Islet precursor cell (in vitro differentiated cells): ENCODE measurements around the gene RPUSD2.
"Not testable (repeated sequence)": the region's sequence is repeated elsewhere in the genome, so short reads cannot be mapped to it uniquely, and the experiment has no call there.

Experiments used
- DNase-seq: peaks from one replicate; pipeline ENCODE4 v3.0.0-alpha.2; 2018

The RPUSD2 gene

DNA sequence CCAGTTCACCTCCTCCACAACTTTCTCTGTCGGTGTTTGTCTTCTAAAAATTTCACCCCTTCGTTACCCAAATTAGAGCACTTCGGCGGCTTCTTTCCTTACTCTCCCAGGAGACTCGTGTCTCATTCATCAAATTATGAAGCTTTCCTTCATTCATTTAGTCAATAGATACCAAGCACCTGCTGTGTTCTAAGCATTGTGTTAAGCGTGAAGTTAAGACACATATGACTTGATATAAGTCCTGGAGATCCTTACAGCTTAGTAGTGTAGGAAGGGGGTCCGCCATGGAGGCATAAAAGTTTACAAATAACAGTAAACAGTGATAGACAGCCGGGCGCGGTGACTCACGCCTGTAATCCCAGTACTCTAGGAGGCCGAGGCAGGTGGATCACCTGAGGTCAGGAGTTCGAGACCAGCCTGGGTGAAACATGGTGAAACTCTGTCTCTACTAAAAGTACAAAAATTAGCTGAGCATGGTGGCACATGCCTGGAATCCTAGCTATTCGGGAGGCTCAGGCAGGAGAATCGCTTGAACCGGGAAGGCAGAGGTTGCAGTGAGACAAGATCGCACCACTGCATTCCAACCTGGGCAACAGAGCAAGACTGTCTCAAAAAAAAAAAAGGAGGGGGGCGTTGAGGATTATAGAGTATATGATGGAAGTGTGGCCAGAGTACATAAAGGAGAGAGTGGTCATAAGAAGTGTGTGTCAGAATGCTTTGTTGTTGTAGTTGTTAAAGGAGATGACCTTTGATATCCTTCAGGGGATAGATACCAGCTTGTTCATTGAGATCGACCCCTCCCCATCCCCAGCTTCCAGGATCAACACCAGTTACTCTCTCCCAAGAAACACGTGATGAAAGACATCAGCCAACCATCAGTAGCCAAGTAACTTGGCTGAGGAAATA lies 3.5 kb upstream of the RPUSD2 start:
- no peak for DNase-seq

DNA sequence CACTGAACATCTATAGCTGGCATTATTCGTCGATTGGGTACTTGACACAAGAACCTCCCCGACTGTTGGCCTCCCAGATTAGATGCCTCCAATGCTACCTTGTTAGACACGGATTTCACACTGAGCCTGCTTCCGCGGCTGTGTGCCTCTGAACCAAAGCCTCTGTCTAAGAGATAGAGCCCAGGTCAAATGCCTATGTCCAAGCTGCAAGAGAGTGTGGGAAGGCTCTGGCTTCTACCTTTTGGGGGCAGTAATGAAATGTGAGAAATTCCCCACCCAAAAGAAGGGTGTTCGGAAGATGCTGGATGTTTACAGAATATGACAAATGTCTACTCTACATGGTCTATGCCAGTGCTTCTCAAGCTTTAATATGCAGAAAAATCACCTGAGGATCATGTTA lies 2.0 kb upstream of the RPUSD2 start:
- peak; percentile 71 for DNase-seq

DNA sequence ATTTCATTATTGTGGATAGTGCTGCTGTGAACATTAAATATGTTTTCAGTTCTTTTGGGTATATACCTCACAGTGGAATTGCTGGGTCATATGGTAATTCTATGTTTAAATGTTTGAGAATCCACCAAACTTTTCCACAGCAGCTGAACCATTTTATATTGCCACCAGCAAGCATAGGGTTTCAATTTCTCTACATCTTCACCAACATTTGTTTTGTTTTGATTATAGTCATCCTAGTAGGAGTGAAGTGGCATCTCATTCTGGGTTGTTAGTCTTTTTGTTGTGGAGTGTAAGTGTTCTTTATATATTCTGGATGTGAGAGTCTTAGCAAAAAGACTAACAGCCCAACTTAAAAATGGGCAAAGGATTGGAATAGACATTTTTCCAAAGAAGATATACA lies 6.0 kb downstream of the RPUSD2 start:
- no peak for DNase-seq

DNA sequence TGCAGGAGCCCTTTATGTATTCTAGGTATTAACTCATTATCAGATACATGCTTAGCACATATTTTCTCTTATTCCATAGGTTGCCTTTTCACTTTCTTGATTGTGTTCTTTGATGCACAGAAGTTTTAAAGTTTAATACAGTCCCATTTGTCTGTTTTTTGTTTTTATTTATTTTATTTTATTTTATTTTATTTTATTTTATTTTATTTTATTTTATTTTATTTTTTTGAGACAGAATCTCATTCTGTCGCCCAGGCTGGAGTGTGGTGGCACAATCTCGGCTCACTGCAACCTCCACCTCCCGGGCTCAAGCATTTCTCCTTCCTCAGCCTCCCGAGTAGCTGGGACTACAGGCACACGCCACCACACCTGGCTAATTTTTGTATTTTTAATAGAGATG lies 7.8 kb downstream of the RPUSD2 start:
- not testable (repeated sequence) for DNase-seq

DNA sequence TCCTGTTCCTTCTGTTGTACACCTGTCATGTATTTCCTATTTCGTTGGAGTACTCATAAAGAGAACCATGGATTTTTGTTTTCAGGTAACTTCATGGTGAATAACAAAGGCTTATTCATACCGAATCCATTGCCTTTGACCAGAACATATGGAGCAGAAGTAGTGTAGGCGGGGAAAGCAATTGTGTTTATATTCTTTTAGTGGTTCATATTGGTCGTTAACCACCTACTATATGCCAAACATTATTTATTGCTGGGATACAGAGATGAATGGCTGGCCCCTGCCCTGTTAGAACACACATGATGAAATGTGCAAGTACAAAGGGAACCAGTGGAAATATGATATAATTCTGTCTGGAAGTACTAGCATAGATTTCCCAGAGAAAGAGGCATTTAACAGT lies 9.8 kb downstream of the RPUSD2 start:
- DNase-seq: no peak

DNA sequence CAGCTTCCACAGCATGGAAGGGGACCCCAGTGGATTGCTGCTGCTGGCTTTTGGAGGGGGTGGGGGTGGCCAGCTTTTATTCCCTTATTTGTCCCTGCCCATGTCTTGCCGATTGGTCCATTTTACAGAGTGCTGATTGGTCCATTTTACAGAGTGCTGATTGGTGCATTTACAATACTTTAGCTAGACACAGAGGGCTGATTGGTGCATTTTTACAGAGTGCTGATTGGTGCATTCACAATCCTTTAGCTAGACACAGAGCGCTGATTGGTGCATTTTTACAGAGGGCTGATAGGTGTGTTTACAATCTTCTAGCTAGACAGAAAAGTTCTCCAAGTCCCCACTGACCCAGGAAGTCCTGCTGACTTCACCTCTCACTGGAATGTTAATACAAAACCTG lies 12.7 kb downstream of the RPUSD2 start:
- not testable (repeated sequence) for DNase-seq

DNA sequence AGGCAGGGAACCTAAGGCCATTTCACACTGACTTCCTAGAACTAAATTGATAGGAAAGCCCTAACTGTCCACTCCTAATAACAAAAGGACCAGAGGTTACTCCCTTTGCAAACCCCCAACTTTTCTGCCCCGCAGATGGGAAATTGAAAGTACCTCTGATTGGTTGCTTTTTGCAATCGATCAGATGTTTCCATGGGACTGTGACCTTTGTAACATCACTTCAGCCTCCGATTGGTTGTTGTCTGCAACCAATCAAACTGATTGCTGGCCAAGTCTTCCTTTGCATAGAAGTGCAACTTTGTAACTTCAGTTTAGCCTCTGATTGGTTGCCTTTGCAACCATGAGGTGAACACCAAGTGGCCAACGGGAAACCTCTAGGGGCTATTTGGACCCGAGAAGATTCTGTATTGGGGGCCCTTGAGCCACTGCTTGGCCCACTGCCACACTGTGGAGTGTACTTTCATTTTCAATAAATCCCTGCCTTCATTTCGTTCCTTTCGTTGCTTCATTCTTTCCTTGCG lies 13.7 kb downstream of the RPUSD2 start:
- no peak for DNase-seq

DNA sequence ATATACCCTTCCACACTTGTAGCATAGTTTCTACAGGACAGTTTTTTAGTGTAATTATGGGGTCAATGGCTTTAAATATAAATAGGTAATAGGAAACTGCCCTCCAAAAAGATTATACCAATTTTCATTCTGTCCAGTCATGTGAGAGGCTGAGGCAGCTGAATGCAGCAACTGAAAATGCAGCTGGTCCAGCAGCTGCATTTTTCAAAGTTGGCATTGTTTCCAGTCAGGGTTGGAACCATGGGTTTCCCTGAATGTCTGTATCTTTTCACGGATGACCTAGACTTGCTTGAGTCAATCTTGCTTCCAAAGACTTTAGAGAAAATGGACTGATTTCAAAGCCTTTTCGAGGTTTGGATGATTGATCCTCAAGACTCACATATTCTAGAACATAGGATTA lies 15.1 kb downstream of the RPUSD2 start:
- no peak for DNase-seq

DNA sequence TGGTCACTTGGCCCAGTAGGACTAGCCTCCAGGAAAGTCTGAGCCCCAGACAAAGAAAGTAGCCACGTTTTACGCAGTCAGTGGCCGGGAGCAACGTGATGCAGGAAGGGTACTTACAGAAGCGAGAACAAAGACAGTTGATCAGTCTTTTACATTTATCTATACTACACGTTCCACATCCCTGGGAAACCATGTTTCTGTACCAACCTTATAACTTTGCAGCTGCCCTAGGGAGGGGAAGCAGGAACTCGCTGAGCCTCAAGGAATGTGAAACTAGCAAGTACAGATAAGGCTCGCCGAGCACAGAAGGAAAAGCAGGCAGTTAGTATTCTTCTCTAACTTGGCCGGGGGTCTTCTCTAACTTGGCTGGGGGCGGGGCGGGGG lies 21.6 kb downstream of the RPUSD2 start:
- DNase-seq: no peak

DNA sequence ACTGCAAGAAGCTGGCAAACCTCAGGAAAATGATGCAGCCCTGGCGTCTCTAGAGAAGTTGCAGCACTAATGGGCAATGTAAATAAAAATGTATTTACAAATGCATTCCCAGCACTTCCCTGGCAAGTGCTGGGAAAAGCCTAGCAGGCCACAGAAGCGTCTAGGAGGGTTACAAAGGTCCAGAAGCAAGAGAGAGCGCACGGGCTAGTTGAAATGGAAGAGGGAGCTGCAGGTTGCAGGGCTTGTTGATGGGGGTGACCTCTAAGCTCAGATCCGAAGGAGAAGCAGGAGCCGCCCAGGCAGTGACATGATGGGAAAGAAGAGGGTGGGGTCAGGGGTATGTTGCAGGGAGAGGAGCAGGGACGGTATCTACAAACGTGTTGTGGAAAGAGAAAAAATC lies 22.3 kb downstream of the RPUSD2 start:
- DNase-seq: no peak

DNA sequence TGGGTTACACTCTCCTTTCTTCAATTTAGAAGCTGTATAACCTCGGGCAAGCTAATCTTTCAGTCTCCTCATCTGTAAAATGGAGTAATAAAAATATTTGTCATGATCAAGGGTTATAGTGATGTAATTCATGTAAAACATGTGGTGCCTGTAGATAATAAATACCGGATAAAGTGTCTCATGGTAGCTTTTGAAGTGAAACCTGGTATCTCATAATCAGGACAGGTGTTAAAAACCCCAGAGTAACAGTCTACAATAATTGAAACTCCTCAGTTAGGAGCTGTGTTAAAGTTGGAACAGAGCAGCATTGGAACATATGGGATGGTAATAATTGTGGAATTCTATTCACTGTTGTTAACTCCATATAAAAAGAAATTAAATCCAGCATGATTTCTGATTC lies 24.1 kb downstream of the RPUSD2 start:
- no peak for DNase-seq

DNA sequence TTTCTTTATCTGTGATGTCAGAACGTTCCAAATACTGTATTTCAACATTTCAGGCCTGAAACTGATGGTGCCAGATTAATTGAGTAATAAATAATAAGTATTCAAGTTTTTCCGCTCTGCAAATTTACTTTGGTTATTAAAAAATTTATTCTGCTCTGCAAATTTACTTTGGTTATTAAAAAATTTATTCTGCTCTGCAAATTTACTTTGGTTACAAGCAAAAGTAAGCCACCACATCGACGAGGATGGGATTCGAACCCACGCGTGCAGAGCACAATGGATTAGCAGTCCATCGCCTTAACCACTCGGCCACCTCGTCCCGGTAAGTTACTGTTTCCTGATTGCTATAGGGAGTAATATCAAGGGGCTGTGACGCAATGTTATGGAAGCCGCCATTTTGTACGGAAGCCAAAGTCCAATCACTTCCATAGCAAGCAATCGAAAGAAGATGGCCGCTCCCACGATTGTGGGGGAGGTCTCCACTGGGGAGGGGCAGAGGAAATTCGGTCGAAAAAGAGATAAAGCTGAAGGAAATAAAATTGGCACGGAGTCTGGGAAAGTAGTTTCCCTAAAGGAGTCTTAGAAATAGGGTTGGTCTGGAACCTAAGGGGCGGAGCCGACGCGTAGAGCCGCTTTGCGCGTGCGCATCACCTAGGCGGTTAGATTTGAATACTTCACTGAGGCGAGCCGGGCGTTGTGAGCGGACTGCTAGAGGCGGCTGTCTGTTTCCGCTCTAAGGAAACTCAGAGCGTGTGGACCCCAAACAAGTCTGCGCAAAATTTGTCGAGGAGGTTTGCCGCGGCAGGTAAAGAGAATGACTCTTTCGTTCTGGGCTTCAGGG lies 24.7 kb downstream of the RPUSD2 start, which contains the start of gene KNL1:
Gene KNL1, plus strand, starts transcription at position 662 of the 841 bp plus-strand sequence. CDS start 8,683 bp downstream, outside the sequence.
- DNase-seq: peak; percentile 97

DNA sequence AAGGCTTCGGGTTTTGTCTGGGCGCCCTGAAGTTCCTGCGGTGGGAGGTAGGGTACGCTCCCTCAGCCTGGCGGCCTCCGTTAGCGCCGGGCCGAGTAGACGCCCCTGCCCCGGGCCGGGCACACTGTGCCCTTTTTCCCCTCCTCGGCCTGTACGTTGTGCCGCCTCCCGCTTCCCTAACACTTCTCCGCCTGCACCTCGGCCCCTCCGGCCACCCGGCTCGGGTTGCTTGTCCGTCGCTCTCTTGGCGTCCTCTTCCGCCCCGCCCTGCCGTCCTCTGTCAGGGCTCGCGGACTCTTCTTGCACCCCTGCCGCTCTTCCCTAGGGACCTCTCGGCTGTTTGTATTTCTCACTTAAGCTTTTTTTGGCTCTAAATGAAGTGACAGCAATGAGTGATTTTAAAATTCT lies 25.3 kb downstream of the RPUSD2 start:
- peak; percentile 84 for DNase-seq

DNA sequence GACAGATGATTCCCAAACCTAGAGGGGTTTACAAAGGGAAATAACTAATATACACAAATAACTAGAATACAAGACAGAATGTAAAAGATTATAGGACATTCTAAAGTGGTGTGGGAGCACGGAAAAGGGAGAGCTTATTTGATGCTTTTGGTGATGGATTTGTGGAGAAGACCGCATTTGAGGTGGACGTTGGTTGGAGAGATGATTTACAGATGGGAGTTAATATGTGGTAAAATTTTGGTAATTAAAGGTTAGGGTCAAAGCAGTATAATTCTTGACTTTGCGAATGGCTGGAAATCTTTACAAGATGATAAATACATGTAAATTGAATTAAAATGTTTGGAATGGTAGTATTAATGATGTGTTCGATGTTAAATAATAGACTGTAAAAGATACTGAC lies 26.1 kb downstream of the RPUSD2 start:
- DNase-seq: no peak

DNA sequence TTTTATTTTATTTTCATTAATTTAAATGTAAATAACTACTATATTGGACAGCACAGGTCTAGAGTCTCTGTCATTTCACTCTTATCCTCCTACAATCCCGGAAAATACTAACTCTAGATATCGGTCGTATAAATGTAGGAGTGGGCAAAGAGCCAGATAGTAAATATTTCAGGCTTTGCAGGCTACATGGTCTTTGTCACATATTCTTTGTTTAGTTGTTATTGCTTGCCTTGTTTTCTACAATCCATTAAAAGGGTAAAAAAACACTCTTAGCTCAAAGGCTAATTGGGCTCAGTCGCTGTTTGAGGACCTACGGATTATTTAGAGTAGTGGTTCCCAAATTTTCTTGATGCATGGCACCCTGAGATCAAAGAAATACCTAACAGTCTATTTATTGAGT lies 26.7 kb downstream of the RPUSD2 start:
- no peak for DNase-seq

DNA sequence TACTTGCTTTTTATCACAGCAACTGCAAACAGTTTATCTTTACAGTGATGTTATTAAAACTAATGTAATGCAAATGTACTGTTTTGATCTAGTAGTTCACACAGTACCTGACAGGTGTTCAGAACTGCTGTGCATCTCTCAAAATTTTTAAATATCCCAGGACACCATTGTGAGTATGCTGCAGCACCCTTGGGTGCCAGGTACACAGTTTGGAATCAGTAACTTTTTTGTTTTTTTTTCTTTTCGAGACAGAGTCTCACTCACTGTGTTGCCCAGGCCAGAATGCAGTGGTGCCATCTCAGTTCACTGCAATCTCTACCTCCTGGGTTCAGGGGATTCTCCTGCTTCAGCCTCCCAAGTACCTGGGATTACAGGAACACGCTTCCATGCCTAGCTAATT lies 27.9 kb downstream of the RPUSD2 start:
- no peak for DNase-seq

DNA sequence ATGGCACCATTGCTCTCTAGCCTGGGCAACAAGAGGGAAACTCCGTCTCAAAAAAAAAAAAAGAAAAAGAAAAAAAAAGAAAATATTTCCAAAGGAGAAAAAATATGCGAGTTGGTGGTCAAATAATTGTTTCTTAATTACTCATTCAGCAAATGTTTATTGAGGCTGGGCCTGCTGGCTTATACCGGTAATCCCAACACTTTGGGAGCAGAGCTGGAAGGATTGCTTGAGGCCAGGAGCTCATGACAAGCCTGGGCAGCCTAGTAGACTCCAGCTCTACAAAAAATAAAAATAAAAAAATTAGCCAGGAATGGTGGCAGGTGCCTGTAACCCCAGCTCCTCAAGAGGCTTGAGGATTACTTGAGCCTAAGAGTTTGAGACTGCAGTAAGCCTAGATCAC lies 29.0 kb downstream of the RPUSD2 start:
- no peak for DNase-seq

DNA sequence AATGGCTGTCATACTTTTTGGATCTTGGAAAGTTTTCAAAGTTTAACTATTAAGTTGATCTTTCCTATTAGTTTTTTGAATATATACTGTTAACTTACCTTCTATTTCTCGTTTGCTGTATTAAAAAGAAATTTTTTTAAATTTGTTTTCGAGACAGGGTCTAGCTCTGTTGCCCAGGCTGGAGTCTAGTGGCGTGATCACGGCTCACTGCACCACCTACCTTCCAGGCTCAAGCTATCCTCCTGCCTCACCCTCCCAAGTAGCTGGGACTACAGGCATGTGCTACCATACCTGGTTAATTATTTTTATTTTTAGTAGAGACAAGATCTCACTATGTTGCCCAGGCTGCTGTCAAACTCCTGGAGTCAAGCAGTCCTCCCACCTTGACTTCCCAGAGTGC lies 29.6 kb downstream of the RPUSD2 start:
- no peak for DNase-seq

DNA sequence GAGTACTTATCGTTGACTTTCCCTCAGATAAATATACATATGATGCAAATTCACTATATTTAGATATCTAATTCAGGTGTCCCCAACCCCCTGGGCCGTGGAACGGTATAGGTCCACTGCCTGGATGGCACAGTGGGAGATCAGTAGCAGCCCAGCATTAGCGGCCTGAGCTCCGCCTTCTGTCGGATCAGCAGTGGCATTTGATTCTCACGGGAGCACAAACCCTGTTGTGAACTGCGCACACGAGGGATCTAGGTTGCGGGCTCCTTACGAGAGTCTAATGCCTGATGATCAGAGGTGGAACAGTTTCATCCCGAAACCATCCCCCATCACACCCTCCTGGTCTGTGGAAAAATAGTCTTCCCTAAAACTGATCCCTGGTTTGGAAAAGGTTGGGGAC lies 31.9 kb downstream of the RPUSD2 start:
- DNase-seq: no peak

DNA sequence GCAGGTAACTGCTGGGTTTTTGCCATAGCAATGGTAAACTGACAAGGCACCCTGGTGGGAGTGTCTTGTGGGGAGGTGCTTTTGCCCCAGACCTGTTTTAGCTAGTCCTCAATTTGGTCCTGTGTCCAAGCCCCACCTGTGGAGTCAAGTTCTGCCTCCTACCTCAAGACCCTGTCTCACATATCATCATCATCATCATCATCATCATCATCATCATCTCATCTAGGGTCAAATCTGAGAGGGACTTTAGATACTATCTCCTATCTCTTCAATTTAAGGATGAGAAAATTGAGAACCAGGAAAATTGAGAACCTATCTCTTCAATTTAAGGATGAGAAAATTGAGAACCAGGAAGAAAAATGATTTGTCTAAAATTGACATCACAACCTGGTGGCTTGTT lies 34.8 kb downstream of the RPUSD2 start:
- no peak for DNase-seq

DNA sequence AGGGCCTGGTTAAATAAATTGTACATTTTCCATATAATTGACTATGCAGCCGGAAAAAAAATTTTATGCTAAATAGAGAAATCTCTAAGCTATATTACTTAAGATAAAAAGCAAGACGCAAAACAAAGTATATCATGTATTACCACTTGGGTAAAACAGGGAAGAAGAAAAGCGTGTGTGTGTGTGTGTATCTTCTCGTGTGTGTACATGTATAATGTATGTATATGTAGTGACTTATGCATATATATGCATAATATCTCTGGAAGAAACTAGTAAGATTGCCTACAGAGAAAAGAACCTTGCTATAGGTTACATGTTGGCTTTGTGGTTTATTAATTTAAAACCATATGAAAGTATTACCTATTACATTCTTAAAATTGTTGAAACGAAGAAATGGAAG lies 44.0 kb downstream of the RPUSD2 start:
- DNase-seq: no peak

DNA sequence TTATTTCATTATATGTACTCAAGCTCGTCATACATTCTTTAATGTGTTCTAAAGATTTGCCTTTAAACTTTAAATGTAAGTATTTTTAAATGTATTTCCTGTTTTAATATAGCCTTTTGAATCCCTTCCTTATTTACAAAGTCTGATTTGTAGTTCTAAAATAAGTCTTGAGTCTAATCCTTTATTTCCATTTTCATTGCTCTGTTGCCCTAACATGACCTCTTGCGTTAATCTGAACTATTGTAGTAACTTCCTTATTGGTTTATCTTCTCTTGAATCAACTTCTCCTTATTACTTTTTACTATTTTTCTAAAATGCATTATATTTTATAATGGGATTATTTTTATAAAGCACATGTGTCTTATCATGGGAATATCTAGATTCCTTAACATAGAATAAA lies 48.9 kb downstream of the RPUSD2 start:
- no peak for DNase-seq

DNA sequence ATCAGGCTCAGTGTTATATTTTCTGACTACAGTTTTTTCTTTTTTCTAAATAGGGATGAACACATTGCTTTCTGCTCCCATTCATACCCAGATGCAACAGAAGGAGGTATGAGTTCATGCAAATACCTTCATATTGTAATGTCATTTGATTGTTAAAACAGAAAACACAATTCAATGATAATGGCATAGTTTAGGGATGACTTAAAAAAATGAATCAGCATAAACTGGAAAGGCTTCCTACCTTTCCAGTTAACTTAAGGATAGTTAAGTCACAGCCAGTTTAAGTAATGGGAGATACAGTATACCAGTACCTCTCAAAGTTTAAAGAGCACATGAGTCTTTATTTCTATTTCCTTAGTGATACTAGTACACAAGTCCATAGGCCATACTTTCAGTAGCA lies 49.8 kb downstream of the RPUSD2 start:
- DNase-seq: no peak

DNA sequence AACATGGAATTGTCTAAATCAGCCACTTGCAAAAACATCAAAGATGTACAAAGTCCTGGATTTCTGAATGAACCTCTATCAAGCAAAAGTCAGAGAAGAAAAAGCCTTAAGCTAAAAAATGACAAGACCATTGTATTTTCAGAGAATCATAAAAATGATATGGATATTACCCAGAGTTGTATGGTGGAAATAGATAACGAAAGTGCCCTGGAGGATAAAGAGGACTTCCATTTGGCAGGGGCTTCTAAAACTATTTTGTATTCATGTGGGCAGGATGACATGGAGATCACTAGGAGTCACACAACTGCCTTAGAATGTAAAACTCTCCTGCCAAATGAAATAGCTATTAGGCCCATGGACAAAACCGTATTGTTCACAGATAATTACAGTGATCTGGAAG lies 54.3 kb downstream of the RPUSD2 start:
- no peak for DNase-seq
